Measurements from ENCODE around the gene RAB9A.

Gene RAB9A

GRCh38 chrX:13752141-13752540 lies 63.2 kb downstream of the RAB9A start:
- DNase-seq = no peak

GRCh38 chrX:13752646-13753045 lies 63.7 kb downstream of the RAB9A start:
- DNase-seq = no peak

GRCh38 chrX:13754765-13755164 lies 65.8 kb downstream of the RAB9A start:
- no peak for DNase-seq

- peak; percentile 27 for DNase-seq
These were observed 66.3 kb downstream of the RAB9A start for GRCh38 chrX:13755254-13755653.

GRCh38 chrX:13756381-13756780 lies 67.5 kb downstream of the RAB9A start:
- no peak for DNase-seq

GRCh38 chrX:13759152-13759718 lies 70.3 kb downstream of the RAB9A start:
- no peak for DNase-seq
